OCI-M2 (cell line): ENCODE measurements around the gene CITED2.
"Not testable (repeated sequence)": the region's sequence is repeated elsewhere in the genome, so short reads cannot be mapped to it uniquely, and the experiment has no call there.

Source experiments
- DNase-seq: peaks from one replicate; lab custom pipeline; 2025; ENCODE audit not compliant: unreplicated experiment; lab: John Stamatoyannopoulos, UW

The CITED2 gene

DNA sequence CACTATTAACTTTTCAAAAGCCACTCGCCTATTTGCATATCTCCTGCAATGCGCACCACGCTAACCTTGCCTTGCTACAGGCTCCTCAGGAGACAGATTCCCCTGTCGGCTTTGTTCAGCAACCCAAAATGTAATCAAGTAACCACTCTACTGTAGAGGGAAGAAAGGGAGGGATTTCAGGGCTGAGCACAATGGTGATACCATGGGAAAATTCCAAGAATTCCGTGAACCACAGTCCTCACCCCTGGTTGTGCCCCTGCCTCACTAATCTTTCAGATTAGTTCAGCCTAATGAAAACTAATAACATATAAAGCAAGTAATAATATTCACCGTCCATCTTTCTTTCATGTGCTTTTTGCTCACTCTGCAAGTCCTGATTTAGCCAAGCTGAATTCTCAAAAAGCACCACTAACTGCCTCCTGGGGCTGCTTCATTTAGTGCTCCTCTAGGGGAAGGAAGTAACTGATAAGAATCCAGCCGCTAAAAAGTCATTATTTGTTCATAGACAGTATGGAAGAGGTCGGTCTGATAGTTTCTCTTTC, 6.6 kb downstream of the CITED2 start:
- no peak for DNase-seq

DNA sequence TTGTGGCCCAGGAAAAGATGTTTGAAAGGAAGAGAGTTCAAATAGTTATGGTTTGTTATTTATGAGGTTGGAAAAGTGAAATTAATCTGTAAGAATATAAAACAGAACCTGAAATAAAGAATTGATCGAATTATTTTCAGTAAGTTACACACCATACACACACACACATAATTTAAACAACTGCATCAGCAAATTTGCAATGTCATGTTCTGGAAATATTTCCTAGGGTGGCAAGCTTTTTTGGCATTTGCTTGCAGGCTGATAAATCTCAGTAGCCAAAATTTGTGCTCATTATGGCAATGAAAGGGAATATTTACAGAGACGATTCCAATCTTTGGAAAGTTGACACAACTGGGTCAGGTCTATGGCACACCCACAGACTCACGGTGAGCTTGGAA, 9.5 kb downstream of the CITED2 start:
- no peak for DNase-seq

DNA sequence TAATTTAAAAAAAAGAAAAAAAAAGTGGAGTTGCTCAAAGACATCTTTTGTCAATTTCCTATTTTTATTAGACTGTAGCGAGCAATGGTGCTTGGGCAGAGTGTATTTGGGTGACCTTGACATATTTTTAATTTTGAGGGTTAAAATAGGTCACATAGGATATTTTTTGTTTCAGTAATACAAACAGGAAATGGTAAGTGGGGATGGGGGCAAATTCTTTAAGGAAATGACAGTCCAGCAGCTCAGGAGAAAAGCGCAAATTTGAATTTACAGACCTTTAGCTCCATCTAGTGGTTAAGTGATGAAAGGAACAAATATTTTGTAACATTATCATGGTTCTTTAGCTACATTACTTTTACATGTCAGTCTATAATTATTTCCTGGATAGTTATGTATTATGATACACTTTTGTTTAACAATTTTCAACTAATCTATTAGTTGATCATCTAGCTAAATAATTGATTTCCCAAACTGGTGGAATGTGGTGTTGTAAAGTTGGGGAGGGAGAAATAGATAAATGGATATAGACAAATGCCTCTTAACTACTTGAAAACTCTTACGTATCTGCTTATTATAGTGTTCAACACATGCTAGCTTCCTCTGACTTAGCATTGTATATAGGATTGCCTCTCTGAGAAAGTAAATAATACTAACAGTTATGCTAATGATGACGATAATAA, 10.0 kb downstream of the CITED2 start:
- DNase-seq = peak; percentile 57

DNA sequence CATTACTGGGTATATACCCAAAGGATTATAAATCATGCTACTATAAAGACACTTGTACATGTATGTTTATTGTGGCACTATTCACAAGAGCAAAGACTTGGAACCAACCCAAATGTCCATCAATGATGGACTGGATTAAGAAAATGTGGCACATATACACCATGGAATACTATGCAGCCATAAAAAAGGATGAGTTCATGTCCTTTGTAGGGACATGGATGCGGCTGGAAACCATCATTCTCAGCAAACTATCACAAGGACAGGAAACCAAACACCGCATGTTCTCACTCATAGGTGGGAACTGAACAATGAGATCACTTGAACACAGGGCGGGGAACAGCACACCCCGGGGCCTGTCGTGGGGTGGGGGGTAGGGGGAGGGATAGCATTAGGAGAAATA, 10.7 kb downstream of the CITED2 start:
- DNase-seq = not testable (repeated sequence)

DNA sequence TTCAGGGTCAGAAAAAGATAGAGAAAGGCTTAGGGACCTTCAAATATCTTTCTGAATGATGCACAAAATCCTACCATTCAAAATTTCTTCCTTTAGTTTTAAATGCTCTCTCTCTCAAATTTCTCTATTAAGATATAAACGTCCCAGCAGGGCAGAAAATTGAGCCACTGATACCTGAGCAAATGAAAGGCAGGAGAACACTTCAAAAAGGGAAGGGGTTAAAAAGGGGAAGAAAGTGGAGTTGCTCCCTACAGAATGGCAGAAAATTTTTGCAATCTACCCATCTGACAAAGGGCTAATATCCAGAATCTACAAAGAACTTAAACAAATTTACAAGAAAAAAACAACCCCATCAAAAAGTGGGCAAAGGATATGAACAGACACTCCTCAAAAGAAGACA, 11.3 kb downstream of the CITED2 start:
- not testable (repeated sequence) for DNase-seq

DNA sequence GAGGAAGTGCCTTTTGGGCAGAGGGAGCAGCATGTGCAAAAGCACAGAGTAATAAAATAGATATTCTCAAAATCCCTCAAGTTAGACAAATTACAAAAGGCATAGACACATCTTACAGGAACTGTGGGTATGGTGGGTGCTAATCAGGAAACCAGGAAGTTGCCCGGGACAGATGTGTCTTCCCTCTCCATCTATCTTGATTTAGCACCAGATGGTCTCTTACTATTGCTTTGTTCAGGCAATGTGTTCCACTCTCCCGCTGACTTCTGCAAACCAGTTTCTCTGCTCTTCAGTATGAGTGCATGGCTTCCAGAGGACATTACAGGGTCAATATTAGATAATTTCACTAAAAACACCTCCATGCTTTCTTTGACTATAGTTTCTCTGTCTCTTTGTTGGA, 13.2 kb downstream of the CITED2 start:
- DNase-seq = no peak

DNA sequence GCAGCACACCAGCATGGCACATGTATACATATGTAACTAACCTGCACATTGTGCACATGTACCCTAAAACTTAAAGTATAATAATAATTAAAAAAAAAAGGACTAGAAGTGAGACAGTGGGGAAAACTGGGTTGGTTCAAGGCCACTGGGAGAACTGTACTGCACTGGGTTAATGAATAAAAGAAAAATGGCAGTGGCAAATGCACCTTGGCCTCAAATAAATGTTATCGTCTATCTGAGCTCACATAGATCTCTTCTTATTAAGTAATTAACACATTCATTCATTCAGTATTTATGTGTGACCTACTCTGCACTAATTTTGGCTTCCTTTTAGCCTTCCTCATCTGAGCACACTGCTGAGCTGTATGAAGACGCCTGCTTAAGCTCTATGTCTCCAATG, 17.5 kb downstream of the CITED2 start:
- DNase-seq = no peak

DNA sequence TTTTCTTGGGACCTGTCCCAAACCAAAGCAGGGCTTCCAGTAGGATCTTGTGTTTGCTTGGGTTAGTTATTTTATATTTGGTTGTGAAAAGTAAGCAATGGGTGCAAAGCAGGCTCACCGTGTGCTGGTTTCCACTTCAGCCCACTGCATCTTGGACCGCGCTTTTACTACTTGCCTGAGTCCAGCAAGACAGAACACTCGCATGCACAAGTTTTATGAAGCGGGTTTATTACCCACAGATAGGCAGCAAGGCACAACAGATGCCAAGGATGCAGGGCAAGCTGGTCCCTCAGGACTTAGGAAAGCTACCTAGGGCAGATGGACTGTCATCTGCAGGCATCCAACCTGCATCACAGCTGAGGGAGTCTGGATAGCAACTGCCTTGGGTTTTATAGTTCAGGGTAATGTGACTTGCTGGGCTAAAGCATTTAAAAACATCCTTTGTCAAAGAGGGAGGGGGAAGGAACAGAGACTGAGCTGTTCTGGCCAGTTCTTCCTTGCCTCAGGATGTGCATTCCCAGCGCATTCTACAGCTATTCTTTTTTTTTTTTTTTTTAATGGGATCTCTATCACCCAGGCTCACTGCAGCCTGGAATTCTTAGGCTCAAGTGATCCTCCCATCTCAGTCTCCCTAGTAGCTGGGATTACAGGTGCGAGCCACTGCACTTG, 18.5 kb downstream of the CITED2 start:
- DNase-seq = no peak

DNA sequence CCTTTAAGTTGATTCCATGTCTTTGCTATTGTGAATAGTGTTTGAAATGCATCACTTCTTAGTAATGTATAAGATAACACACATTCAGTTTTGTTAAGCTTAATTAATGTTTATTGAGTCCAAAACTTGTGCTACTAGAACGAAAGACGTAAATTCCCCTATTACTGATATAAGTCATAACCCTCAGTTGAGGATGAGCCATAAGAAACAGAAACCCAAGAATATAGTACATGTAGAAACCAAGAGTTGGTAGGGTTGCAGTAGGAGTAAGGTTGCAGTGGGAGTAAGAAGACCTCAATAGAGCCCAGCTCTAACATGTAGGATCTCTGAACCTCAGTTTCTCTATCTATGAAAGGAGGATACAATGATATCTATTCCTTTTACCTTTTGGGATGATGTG, 19.3 kb downstream of the CITED2 start:
- DNase-seq = no peak

DNA sequence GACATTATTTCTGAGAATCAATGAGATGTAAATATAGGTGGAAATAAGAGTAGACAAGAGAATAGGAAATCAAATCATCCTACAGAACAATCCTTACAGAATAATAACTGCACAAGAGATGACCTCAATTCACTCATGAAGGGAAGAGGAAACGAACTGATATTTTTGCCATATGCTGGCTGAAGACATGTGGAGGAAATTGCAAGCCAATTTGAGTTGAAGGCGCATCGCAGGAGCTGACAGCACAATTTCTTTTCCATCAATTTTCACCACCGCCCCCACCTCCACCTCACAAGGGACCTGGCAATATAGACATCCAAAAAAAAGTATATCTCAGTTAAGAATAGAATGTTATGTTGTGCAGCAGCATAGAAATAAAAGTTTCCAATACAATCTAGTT, 20.3 kb downstream of the CITED2 start:
- no peak for DNase-seq

DNA sequence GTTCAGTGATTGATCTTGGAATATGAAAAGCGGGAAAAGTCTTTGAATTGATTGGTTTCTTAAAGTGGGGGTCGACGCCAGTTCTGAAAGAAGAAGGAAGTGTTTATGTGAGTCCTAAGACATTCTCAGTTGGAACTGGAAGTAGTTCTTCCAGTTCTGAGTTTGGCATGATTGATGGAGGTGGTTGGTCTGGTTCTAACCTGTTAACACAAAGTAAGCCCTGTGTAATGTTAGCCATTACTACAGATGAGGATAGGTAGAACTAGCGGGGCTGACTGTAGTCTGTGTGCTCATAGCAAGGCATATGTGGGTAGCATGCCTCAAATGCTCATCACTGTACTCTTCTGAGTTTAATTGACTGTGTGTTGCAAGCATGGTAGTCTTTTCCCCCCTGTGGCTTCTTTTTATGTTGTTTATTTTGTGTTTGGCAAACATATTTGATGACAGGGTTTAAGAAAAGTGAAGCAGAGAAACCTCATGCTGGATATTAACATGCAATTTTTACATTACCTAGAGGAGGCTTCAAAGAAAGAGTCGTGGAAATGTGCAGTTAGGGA, 24.9 kb downstream of the CITED2 start:
- DNase-seq = no peak

DNA sequence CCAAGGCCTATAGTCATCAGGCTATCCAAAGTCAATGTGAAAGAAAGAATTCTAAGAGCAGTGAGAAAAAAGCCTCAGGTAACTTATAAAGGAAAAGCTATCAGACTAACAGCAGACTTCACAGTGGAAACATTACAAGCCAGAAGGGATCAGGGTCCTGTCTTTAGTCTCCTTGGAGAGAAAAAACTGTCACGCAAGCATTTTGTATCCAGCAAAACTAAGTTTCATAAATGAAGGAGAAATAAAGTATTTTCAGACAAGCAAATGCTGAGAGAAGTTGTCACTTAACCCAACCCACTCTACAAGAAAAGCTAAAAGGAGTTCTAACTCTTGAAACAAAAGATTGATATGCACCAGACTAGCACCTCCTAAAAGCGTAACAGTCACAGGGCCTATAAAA, 28.1 kb downstream of the CITED2 start:
- DNase-seq = no peak

DNA sequence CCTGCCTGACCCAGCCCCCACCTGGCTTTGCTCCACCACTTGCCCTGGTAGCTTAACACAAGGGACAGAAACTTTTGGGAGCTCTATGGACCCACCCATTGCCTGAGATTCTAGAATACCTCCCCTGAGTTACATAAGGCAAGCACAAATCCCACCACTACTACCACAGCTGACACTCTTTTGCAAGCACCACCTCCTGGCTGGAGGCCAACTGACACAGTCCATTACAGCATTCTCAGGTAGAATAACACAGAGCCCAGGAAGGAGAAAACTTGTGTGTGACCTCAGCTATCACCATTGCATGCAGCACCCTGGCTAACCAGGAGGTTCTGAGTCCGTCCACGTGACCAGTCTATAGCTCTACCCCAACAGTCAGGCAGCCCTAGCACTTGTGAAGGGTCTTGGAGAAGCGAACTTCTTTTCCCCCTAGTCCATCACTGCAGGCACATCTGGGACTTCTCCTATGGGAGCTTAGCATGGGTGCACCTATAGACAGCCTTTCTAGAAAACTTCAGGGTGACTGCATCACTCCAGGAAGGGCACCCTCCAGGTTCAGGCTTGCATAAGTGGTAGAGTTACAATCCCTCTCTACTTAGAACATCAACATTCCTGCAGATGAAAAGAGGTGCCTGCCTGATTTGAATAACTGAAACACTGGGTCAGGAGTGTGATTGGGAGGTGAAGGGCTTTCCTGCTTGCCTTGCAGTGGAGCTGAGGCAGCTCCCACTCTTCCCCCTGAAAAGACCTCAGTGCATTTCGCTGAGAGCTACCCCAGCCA, 30.1 kb downstream of the CITED2 start:
- DNase-seq = no peak

DNA sequence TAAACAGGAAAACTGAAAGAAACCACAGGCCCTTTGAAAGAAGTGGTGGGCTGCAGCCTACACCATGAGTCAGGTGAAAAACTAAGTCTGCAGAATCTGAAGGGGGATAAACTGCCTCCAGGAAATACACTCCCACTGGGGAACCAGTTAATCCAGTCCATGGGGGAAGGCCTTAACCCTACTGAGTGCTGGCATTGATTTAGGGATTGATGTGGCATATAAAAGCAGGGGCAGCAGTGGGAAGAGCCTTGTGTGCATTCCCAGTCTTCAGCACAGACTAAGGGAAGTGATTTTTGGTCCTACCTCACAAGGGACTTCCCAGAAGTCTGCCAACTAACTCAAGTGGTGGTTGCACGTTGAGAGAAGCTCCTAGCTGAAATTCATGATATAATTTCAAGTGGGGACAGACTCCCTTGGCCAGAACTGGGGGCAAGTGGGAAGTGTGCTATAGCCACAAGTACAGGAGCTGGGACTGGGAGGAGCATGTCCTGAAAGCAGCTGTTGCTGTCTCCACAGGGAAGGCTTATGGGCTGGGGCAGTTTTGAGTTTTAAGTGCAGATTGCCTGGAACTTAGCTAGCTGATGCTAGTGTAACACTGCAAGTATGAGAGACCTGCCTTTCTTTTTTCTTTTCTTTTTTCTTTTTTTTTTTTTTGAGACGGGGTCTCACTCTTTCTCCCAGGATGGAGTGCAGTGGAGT, 31.2 kb downstream of the CITED2 start:
- DNase-seq = no peak

DNA sequence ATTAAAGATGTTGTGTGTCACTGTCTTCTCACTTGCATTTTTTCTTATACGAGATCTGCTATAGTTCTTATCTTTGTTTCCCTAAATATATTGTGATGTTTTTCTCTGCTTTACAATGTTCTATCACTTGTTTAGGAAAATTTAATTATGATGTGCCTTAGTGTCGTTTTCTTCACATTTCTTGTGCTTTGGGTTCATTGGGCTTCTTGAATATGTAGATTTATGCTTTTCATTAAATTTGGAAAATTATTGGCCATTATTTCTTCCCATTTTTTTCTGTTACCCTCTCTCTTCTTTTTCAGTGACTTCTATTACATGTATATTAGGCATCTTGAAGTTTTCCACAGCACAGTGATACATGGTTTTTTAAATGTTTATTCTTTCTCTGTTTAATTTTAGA, 33.4 kb downstream of the CITED2 start:
- DNase-seq = no peak

DNA sequence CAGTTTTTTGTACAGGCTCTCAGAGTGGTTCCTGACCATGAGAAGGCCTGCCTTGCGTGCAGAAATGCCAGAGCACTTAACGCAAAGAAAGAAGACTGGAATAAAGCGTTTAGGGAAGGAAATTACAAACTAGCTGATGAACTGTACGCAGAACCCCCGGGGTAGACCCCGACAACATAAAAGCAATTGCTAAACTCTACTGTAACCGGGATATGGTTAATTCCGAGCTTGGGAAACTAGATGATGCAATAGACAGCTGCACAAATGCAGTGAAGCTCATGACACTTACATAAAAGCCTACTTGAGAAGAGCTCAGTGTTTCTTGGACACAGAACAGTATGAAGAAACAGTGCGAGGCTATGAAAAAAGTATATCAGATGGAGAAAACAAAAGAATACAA, 35.7 kb downstream of the CITED2 start:
- no peak for DNase-seq

DNA sequence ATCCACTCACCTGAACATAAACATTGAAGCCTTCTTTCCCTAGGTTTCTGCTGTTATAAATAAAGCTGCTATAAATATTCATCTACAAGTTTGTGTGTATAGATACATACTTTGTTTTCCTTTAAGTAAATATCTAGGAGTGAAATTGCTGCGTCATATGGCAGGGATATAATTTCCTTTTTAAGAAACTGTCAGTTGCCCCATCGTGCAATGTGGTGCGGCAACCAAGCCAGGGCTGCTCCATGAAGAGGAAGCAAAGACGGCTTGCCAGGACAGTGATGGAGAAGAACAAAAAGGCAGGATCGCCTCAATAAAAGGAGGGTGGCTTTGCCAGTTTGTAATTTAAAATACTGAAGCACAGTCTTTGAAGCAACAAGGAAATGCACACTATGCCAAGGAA, 36.6 kb downstream of the CITED2 start:
- DNase-seq = no peak

DNA sequence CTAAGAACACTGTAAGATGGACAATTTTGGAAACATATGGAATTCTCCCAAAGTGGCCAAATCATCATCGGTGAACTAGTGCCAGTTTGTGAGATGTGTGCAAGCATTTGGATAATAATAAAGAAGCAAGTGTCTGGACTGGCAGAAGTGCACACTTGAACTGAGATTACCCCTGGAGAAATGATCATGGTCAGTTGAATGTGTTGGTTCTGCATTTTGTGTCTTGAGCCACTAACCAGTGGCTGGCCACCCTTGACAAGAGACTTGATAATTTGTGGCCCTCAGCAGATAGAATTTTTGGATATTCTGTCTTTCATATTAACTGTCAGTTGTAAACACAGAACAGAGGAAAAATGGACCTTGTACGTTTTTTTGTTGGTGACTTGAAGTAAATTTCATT, 37.4 kb downstream of the CITED2 start:
- no peak for DNase-seq

DNA sequence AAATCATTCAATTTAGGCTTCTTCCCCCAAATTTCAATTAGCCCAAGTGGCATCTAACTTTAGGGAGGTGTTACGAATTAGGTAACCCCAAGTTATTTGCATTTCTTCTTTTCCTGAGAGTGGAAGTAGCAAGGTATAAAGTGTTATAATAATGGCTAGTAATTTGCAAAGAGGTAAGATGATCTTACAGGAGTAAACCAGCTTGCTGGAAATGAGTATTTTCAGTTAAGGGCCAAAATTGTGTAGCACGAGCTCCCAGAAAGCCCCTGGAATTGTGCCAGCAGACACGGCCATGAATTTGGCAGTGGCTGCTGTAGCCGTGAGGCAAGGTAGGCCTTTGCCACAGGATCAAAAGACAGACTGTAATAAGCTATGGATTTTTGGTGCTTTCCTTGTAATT, 38.0 kb downstream of the CITED2 start:
- DNase-seq = no peak

DNA sequence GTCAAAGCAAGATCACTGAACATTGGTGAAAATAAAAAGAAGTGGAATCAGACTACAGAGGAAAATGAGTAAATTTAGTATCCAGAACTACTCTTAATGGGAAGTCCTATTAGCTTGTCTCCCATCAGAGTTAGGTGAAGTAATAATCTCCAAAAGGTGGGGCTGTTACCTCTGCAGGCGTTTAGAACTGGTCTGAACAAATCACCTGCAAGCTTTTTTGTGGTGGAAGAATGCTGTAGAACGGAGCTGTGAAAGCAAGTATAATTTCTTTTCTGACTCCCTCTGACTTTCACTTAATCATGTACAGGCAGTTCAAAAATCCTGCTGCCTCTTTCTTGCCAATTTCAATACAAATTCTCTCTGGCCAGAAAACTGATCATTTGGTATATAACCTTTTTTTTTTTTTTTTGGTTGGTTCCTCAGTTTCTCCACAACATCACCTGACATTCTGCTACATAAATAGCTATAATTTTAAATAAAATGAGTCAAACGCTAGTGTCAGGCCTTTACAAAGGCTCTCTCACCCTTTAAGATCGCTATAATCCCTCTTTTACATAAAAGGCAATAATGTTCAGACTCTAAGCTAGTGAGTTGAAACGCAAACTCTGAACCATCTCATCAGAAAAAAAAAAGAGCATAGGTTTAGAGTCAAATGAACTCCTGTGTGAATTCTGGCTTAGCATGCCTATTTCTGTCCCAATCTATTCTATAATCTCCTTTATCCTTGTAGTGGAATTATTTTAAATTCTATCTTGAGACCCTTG, 38.8 kb downstream of the CITED2 start:
- no peak for DNase-seq
